Keratinocyte (primary cell): Measurements from ENCODE around the gene AQP2. TPM values are rescaled to one million over a fixed set of nuclear protein-coding genes. Genes with fewer than 3 reads are reported as not detected.
"Not testable (repeated sequence)": the region's sequence is repeated elsewhere in the genome, so short reads cannot be mapped to it uniquely, and the experiment has no call there.

Experiments
- DNase-seq: peaks from one replicate; pipeline ENCODE4 v3.0.0-alpha.2; 2011; ENCODE audit warnings: low read depth, missing footprints, low spot score
- FAIRE-seq: peaks from 2 replicates; lab custom pipeline; 2011; peaks lifted over from hg19 to GRCh38; lab: Jason Lieb, UNC
- H2AFZ ChIP-seq: 2 replicates; pipeline ENCODE4 v1.6.0; 2012; ENCODE audit warnings: low read length, control low read depth, inconsistent platforms; ENCODE audit not compliant: control insufficient read depth
- H3K27ac ChIP-seq: 2 replicates; pipeline ENCODE4 v1.5.1; 2011; ENCODE audit warnings: low read length; ENCODE audit not compliant: control insufficient read depth, insufficient read depth
- H3K27me3 ChIP-seq: 3 replicates; pipeline ENCODE4 v1.6.0; 2011; ENCODE audit warnings: low read length; ENCODE audit not compliant: control insufficient read depth, insufficient read depth; ENCODE audit errors: extremely low read depth
- H3K36me3 ChIP-seq, 2 experiments: 2 replicates in 1 of 2; 3 replicates in 1 of 2; pipeline ENCODE4 v1.5.1; 2011; ENCODE audit warnings: low read length in 2 of 2, mild to moderate bottlenecking in 1 of 2; ENCODE audit not compliant: control insufficient read depth in 2 of 2, insufficient read depth in 2 of 2; ENCODE audit errors: extremely low read depth in 1 of 2
- H3K4me1 ChIP-seq: 3 replicates; pipeline ENCODE4 v1.5.1; 2011; ENCODE audit warnings: low read length; ENCODE audit not compliant: control insufficient read depth, insufficient read depth; ENCODE audit errors: extremely low read depth
- H3K4me2 ChIP-seq: 3 replicates; pipeline ENCODE4 v1.6.0; 2011; ENCODE audit warnings: low read depth, low read length; ENCODE audit not compliant: control insufficient read depth, insufficient read depth; ENCODE audit errors: extremely low read depth
- H3K4me3 ChIP-seq, 3 experiments: fragments of 200-600 bp in 1 of 3; sonication (generic) in 1 of 3; 2 replicates in 2 of 3; 3 replicates in 1 of 3; pipeline ENCODE4 v1.5.1; 2011 to 2016; ENCODE audit warnings: low read length in 3 of 3, mild to moderate bottlenecking in 3 of 3, control low read depth in 2 of 3, inconsistent platforms in 1 of 3, low read depth in 1 of 3, mixed read lengths in 1 of 3, mixed run types in 1 of 3, moderate library complexity in 1 of 3; ENCODE audit not compliant: control insufficient read depth in 2 of 3, insufficient read depth in 2 of 3; ENCODE audit errors: extremely low read depth in 1 of 3
- H3K79me2 ChIP-seq: 2 replicates; pipeline ENCODE4 v1.6.0; 2012; ENCODE audit warnings: low read length; ENCODE audit not compliant: control insufficient read depth, insufficient read depth
- H3K9ac ChIP-seq: 3 replicates; pipeline ENCODE4 v1.6.0; 2011; ENCODE audit warnings: low read length; ENCODE audit not compliant: control insufficient read depth, insufficient read depth; ENCODE audit errors: extremely low read depth
- H3K9me1 ChIP-seq: 3 replicates; pipeline ENCODE4 v1.6.0; 2011; ENCODE audit warnings: low read length; ENCODE audit not compliant: control insufficient read depth, insufficient read depth; ENCODE audit errors: extremely low read depth
- H3K9me3 ChIP-seq: 2 replicates; pipeline ENCODE4 v1.5.1; 2012; ENCODE audit warnings: low read depth, low read length; ENCODE audit not compliant: control insufficient read depth
- H4K20me1 ChIP-seq: 3 replicates; pipeline ENCODE4 v1.6.0; 2011; ENCODE audit warnings: low read length; ENCODE audit not compliant: control insufficient read depth, insufficient read depth; ENCODE audit errors: extremely low read depth
- EZH2 ChIP-seq: IDR thresholded peaks from one replicate; pipeline ENCODE4 v1.6.1; 2012; ENCODE audit warnings: inconsistent platforms, mild to moderate bottlenecking, low read length, moderate library complexity
- dilution Hi-C: fragments of 300-500 bp; cut with MboI; formaldehyde crosslinking; loops from one replicate; pipeline ENCODE4 v1.7.0; 2020; ENCODE audit warnings: low sequenced_read_pairs; ENCODE audit not compliant: extremely low pct_ligation_motif_present
- polyA plus RNA-seq, 5 experiments: library from polyadenylated mRNA; depleted of rRNA in 3 of 5; stranded (reverse) in 3 of 5; stranded (forward) in 1 of 5; unstranded in 1 of 5; fragments of >200 nt; gene quantifications; 1 replicate in 1 of 5; 2 replicates in 3 of 5; 3 replicates in 1 of 5; pipeline versions ENCODE4 v1.2.1 to v1.2.3, GENCODE V29; 2011 to 2012; ENCODE audit warnings: missing spikeins in 2 of 5, low read depth in 1 of 5, low replicate concordance in 1 of 5
- TF ChIP-seq, protein P1 (sequence below), 3 experiments: IDR thresholded peaks in 1 of 3; conservative IDR thresholded peaks in 1 of 3; optimal IDR thresholded peaks in 1 of 3; 2 replicates in 2 of 3; 3 replicates in 1 of 3; pipeline versions ENCODE3 to v1.5.1; 2011; ENCODE audit warnings: low read length in 3 of 3, mild to moderate bottlenecking in 3 of 3, moderate library complexity in 2 of 3, control low read depth in 1 of 3, inconsistent platforms in 1 of 3; ENCODE audit not compliant: insufficient read depth in 2 of 3; ENCODE audit errors: extremely low read depth in 1 of 3

AQP2 gene
- polyA plus RNA-seq, 1 donor (not counting 4 experiments of a cell fraction or from before 2014, with no cell fraction given): not detected

DNA sequence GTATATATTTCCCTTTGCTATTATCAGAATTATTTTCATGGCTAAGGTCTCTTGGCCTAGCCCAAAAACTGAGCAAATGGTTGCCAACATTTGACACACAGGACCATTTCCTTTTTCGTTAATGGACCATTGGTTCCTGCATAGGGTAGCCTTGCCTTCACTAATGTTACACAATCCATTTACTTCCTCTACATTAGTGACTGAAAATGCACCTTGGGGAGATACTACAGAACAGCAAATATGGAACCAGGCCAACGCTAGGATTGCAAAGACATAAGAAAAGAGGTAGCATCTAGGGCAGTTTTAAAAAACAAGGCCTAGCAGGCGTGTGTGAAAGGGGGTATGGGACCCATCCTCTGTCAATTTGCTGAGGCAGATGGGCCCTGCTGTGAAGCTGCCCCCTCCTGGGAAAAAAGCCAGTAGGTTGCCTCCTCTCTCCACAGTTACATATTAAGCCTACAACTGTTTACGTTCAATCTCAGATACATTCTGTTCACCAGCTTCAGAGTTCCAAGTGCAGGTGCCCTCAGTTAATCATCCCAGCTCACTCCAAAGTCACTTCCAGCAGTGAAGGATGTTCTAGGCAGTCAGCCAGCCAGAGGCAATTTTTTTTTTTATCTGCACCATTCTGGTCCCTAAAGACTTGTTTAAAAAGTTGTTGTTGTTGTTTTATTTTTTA, 37.2 kb downstream of the AQP2 start:
- Histone ChIP-seq H2AFZ (no peak overlapping the region), H3K79me2 (no peaks in the 10 kb centered on the region), H3K9ac (no peak overlapping the region), H3K27ac (no peak overlapping the region), H3K4me3 (no peak overlapping the region), H3K4me2 (no peak overlapping the region), H3K9me3 (no peaks in the 10 kb centered on the region), H4K20me1 (no peaks in the 10 kb centered on the region), H3K27me3 (no peaks in the 10 kb centered on the region), H3K36me3 (peaks cover 9 to 22% of the 10 kb centered on the region in 2 experiments), H3K4me1 (peaks cover 13% of the 10 kb centered on the region), H3K9me1 (no peaks in the 10 kb centered on the region)
- no peak for DNase-seq
- TF ChIP-seq EZH2: no peak
- TF ChIP-seq, protein P1, sequence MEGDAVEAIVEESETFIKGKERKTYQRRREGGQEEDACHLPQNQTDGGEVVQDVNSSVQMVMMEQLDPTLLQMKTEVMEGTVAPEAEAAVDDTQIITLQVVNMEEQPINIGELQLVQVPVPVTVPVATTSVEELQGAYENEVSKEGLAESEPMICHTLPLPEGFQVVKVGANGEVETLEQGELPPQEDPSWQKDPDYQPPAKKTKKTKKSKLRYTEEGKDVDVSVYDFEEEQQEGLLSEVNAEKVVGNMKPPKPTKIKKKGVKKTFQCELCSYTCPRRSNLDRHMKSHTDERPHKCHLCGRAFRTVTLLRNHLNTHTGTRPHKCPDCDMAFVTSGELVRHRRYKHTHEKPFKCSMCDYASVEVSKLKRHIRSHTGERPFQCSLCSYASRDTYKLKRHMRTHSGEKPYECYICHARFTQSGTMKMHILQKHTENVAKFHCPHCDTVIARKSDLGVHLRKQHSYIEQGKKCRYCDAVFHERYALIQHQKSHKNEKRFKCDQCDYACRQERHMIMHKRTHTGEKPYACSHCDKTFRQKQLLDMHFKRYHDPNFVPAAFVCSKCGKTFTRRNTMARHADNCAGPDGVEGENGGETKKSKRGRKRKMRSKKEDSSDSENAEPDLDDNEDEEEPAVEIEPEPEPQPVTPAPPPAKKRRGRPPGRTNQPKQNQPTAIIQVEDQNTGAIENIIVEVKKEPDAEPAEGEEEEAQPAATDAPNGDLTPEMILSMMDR (optimal IDR thresholded peaks at IDR 0.05 in 1 of 3, IDR thresholded peaks at IDR 0.05 in 1 of 3, conservative IDR thresholded peaks at IDR 0.05 in 1 of 3; ENCODE audit: extremely low read depth in 1 of 3, insufficient read depth in 2 of 3, low read length in 3 of 3): no peak
- no peak for FAIRE-seq
- dilution Hi-C loops: no loop called here

DNA sequence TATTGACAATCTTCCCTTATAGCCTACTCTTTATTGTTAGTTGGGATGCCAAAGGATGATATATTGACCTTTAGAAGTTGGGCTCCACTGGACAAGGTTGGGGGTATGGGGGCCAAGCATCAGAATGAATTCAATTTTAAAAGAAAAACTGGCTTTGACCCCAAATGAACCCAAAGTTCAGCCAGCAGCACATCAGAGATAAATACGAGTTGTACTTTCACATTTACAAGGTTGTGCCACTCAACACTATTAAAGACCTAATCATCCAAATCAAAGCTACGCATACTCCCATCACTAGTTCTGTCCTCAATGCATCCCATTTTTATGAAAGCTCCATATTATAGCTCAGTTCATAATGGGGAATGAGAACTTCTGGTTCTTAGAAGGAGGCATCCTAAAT, 38.9 kb downstream of the AQP2 start:
- H3K79me2 ChIP-seq, H3K4me1 ChIP-seq, H3K9me1 ChIP-seq, H3K9ac ChIP-seq, H3K27ac ChIP-seq, H3K4me2 ChIP-seq, DNase-seq, H4K20me1 ChIP-seq, H2AFZ ChIP-seq, dilution Hi-C loops, H3K4me3 ChIP-seq, FAIRE-seq, H3K9me3 ChIP-seq, H3K27me3 ChIP-seq: not testable (repeated sequence)
- peaks cover 9 to 31% of the 10 kb centered on the region in 2 experiments for H3K36me3 ChIP-seq

DNA sequence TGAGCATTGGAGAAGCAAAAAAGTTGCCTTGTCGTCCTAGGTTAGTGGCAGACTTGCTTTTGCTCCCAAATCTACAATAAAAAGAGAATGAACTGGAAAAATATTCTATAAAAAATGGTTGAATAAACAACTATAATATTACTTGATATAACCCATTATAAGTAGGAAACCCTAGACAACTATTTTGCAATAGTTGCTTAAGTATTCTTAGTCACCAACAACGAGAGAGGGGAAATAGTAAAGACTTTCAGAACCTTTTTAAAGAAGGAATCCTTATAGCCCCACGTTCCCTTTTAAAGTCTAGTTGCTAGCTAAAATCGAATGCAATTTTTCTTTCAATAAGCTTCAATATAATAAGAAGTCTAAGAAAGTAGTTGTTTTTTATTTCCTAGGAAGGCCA, 39.7 kb downstream of the AQP2 start:
- no peak overlapping the region for H3K9ac ChIP-seq
- no peaks in the 10 kb centered on the region for H3K9me3 ChIP-seq
- H3K4me1 ChIP-seq: no peaks in the 10 kb centered on the region
- H3K79me2 ChIP-seq: no peaks in the 10 kb centered on the region
- H3K4me3 ChIP-seq: no peak overlapping the region
- H3K4me2 ChIP-seq: no peak overlapping the region
- dilution Hi-C loops: no loop called here
- no peaks in the 10 kb centered on the region for H3K27me3 ChIP-seq
- TF ChIP-seq EZH2: no peak
- TF ChIP-seq, protein P1 (optimal IDR thresholded peaks at IDR 0.05 in 1 of 3, IDR thresholded peaks at IDR 0.05 in 1 of 3, conservative IDR thresholded peaks at IDR 0.05 in 1 of 3; ENCODE audit: extremely low read depth in 1 of 3, insufficient read depth in 2 of 3, low read length in 3 of 3): no peak
- H3K27ac ChIP-seq: no peak overlapping the region
- no peak for DNase-seq
- no peaks in the 10 kb centered on the region for H3K9me1 ChIP-seq
- peaks cover 9 to 34% of the 10 kb centered on the region in 2 experiments for H3K36me3 ChIP-seq
- no peak for FAIRE-seq
- no peak overlapping the region for H2AFZ ChIP-seq
- no peaks in the 10 kb centered on the region for H4K20me1 ChIP-seq
